AG20443 (cell line): ENCODE results near the gene HBQ1.
"Not testable (repeated sequence)": the region's sequence is repeated elsewhere in the genome, so short reads cannot be mapped to it uniquely, and the experiment has no call there.

Experiments used
- DNase-seq: peaks from one replicate; pipeline ENCODE4 v3.0.0; 2012; ENCODE audit warnings: low spot score, mixed read lengths

HBQ1 gene

GRCh38 chr16:211631-212180 is 31.4 kb downstream of the HBQ1 start:
- DNase-seq: not testable (repeated sequence)

DNA sequence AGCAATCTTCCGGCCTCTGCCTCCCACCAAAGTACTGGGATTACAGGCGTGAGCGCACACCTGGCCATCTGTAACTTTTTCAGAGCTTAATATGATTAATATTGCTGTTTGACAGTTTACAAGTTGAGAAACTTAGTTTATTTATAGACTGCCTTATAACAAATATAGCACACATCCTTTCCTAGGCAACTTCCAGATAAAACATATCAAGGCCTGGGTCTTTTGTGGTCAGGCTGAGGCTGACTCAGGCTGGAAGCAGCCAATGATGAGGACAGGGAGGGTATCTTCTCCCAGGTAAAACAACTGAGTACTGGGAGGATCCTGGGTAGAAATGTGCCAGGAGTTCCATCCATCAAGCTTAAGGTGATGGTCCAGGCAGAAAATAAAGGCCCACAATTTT is 32.7 kb downstream of the HBQ1 start:
- DNase-seq: no peak

DNA sequence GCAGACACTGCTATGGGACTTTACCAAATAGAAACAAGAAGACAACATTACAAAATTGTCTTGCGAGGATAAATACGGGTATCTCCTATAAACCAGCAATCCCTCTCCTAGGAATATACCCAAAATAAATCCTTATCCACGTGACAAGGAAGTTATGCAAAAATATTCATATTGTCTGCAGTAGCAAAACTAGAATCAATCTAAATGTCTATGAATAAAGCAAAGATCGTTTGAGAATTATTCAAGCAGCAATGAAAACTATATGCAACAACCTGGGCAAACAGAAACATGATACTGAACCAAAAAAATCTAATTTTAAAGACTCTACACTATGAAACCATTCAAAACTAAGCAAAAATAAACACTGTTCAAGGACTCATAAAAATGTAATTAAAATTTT is 39.8 kb downstream of the HBQ1 start:
- no peak for DNase-seq

- DNase-seq: no peak
These were observed 48.0 kb downstream of the HBQ1 start for GRCh38 chr16:228151-228851.

- peak; percentile 98 for DNase-seq
These were observed 48.8 kb downstream of the HBQ1 start, which contains the start of gene LUC7L for GRCh38 chr16:228852-229730. LUC7L (minus strand) TSS chr16:229449; CDS start chr16:229339, 110 bp downstream.

- no peak for DNase-seq
These were observed 49.5 kb downstream of the HBQ1 start for GRCh38 chr16:229731-230281.

DNA sequence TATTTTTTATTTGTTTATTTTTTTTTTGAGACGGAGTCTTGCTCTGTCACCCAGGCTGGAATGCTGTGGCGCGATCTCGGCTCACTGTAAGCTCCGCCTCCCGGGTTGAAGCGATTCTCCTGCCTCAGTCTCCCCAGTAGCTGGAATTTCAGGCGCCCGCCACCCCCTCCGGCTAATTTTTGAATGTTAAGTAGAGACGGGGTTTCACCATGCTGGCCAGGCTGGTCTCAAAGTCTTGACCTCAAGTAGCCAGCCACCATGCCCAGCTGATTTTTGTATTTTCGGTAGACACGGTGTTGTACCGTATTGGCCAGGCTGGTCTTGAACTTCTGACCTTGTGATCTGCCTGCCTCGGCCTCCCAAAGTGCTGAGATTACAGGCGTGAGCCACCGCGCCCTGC is 50.1 kb downstream of the HBQ1 start:
- DNase-seq: not testable (repeated sequence)
